NCI-H526 (cell line): ENCODE measurements around the gene IFNAR2.
A peak's percentile ranks its signal among the peaks of the same experiment; 100 is the strongest.
"Not testable (repeated sequence)": the region's sequence is repeated elsewhere in the genome, so short reads cannot be mapped to it uniquely, and the experiment has no call there.

Experiments
- DNase-seq, 2 experiments: peaks; one replicate each; lab custom pipeline; 2025; lab: John Stamatoyannopoulos, UW

IFNAR2 gene

DNA sequence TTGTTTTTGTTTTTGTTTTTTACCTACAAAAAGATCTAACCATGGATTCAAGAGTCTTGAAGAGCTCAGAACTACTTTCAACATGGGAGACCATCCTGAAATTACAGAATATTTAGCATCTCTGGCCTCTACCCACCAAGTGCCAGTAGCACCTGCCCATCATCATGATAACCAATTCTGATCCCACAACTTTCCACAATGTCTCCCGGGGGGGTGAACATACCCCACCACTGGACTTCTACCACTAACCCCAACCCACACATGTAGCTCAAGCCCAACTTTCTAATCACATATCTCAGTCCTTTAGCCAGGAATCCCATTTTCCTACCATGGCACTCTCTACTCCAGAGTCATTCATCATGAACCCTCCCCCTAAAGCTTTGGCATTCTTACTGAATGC is 15.7 kb upstream of the IFNAR2 start:
- DNase-seq: no peak

DNA sequence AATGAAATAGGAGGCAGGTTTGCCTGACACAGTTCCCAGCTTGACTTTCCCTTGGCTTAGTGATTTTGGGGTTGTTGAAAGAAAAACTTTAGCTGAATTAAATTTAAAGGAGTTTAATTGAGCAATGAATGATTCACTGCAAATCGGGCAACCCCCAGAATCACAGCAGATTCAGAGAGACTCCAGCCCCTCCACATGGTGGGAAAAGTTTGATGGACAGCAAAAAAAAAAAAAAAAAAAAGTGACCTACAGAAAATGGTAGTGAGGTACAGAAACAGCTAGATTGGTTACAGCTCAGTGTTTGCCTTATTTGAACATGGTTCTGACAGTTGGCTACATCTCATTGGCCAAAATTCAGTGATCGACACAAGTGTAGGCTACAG is 12.6 kb upstream of the IFNAR2 start:
- no peak for DNase-seq

DNA sequence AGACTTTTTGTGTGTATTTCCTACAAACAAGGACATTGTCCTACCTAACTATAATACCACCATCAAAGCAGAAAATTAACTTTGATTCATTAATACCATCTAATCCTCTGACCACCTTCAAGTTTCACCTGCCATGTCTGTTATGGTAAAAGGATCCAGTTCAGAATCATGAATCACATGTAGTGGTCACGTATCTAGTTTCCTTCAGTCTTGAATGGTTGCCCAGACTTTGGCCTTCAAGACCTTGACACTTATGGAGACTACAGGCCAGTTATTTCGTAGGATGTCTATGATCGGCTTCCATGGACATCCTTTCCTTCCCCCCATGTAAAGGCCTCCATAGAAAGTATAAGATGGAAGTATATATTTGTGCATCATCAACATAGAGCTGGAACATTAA is 10.4 kb upstream of the IFNAR2 start:
- DNase-seq: no peak

GRCh38 chr21:33219954-33220353 is 9.8 kb upstream of the IFNAR2 start:
- no peak for DNase-seq

DNA sequence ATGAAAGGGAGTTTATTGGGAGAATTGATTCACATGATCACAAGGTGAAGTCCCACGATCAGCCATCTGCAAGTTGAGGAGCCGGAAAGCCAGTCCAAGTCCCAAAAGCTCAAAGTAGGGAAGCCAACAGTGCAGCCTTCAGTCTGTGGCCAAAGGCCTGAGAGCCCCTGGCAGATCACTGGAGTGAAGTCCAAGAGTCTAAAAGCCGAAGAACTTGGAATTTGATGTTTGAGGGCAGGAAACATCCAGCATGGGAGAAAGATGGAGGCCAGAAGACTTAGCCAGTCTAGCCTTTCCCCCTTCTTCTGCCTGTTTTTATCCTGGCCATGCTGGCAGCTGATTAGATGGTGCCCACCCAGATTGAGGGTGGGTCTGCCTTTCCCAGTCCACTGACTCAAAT is 4.4 kb upstream of the IFNAR2 start:
- not testable (repeated sequence) for DNase-seq

- no peak for DNase-seq
Measured at GRCh38 chr21:33228455-33228854, 1.3 kb upstream of the IFNAR2 start.

DNA sequence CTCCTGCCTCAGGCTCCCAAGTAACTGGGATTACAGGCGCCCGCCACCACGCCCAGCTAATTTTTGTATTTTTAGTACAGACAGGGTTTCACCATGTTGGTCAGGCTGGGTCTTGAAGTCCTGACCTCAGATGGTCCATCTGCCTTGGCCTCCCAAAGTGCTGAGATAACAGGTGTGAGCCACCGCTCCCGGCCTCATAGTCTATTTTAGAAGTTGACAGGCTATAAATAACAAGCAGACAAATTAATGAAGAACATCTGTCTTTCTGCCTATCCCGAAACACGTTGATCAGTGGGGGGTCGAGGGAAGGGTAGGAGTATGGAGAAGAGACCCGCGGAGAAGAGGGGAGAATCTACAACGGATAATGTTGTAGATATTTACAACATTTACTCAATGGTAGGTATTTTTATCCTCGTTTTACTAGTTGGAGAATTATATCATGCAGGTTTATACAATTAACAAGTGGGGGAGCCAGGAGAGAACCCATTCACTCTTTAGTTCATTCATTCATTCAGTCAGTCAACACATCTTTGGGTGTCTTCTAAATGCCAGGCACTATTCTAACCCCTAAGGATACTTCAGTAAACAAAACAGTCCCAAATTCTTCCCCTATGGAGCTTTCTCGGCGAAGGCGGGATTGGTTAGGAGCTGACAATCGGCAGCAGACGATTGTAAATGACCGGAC is 497 bp upstream of the IFNAR2 start:
- no peak for DNase-seq

DNA sequence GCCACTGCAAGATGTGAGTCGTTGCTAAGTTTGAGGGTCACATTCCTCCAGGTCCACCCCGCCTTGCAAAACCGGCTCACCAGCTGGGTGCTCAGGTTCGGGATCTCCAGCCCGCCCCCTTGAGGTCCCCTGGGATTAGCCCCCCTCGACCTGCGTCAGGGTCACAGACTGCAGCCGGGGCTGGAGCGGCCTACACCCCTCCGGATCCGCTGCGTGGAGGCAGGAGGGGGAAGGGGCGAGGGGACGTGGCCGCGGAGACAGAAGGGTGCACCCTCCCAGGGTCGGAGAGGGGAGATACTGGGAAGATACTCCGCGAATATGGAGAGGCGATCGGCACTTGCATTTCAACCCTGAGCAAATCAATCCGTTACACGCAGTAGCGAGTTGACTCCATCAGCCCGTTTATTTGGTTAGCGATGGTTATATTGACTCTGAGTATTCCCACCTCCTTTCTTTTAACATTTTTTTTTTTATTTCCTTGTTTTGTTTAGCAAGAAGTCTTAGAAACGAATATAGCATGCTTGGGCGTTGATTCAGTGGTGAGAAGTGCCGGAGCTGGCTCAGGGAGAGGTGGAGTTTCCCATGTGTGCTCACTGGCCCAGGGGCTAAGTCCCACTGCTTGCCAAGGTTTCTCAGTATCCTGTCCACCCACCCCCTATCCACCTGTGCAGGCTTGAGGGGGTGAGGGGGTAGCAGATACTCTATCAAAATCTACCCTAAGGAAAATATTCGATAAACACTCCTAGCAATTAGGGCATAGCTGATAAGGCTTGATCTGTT is 997 bp downstream of the IFNAR2 start:
- peak; percentile 33 to 78 for DNase-seq

DNA sequence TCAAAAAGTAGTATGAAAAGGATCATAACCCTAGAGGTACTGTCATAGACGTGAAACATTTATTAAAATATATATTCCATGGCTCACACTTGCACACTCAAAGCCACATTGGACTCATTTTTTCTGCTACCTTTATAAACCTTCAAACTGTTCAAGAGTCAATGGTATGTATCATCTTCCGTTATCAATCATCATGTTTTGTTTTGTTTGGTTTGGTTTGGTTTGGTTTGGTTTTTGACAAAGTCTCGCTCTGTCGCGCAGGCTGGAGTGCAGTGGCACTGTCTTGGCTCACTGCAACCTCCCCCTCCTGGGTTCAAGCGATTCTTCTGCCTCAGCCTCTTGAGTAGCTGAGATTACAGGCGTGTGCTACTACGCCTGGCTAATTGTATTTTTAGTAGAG is 1.8 kb downstream of the IFNAR2 start:
- DNase-seq: no peak

- DNase-seq: no peak
Measured at GRCh38 chr21:33232291-33233034, 2.7 kb downstream of the IFNAR2 start.

DNA sequence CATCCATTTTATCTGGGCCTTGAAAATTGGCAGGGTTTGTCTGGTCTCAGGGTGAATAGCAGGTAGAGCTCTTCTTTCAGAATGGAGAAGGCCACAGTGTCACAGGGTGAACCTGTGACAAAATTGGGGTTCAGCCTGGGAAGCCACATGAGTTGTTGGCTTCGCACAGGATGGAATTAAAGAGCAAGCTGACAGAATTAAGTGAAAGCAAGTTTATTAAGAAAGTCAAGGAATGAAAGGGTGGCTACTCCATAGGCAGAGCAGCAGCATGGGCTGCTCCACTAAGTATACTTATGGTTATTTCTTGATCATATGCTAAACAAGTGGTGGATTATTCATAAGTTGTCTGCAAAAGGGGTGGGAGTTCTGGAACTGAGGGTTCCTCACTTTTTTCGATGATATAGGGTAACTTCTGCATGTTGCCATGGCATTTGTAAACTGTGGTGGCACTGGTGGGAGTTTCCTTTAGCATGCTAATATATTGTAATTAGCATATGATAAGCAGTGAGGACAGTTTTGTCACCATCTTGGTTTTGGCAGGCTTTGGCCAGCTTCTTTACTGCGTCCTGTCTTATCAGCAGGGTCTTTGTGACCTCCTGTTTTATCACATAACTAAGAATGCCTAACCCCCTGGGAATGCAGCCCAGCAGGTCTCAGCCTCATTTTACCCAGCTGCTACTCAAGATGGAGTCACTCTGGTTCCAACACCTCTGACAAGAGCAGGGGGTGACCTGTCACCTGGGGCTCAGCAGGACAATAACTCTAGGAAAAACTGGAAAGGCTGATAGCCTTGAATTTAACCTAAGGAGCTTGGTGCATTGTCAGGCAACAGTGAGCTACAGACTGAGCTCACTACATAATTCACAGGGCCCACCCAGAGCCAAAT is 5.1 kb downstream of the IFNAR2 start:
- DNase-seq: no peak

DNA sequence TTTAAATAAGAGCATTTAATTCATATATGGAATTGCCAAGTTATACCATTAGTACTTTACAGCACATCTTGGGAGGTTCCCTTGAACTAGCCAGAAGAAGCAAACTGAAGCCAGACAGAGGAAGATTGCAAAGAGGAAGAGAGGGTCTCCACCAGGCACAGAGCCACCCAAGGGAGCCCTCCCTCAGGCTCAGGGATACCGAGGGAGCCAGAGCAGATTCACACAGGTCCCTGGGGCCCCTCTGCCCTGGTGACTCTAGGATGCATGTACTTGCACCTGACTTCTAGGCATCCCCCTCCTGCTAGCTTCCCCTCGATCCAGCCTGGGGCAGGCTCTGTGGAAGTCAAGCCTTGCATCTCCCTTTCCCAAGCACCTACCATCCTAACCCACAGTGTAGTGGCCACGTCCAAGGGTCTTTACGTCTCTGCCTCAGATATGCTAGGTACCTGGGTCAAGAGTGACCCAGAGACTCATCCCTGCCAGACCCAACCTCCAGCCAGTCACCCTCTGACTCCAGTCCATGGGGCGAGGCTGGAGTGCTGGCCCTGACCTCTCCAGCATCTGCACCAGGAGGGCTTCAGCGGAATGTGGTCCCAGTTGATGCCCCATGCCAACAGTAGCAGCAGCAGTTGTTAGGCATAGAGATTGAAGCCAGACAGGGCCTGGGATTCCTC is 6.4 kb downstream of the IFNAR2 start:
- no peak for DNase-seq

DNA sequence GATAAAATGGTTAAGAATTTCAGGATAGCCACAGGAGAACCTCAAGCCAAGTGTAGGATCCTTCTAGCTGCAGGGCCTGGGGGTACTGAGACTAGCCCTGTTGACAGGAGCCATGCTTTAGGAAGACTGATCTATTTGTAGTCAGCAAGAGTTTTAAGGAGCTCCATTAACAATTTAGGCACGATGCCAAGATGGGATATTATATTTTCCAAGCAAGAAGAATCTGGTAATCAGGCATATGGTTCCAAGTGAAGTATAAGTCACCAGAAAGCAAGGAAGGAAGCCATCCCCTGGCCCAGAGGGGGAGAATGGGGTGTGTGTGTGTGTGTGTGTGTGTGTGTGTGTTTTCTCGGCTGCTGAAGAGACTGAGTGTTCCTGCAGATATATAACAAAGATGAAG is 7.0 kb downstream of the IFNAR2 start:
- DNase-seq: no peak

- no peak for DNase-seq
Measured at GRCh38 chr21:33237486-33237885, 7.7 kb downstream of the IFNAR2 start.

DNA sequence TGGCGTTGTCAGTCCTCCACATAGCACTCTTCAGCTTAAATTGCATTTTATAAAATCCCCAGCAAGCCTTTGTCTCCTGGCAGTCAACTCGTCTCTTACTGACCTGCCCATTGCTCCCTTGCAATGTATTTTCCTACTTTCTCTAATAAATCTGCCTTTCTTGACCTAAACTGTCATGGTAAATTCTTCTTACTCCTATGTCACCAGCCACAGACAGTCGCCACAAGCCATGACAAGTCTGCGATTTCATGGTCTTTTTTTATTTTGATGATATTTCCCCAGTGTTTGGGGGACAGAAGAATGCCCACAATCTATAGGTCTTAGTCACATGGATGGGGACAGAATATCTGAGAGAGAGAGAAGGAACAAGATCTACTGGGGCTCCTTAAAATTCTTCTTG is 8.4 kb downstream of the IFNAR2 start:
- DNase-seq: no peak

DNA sequence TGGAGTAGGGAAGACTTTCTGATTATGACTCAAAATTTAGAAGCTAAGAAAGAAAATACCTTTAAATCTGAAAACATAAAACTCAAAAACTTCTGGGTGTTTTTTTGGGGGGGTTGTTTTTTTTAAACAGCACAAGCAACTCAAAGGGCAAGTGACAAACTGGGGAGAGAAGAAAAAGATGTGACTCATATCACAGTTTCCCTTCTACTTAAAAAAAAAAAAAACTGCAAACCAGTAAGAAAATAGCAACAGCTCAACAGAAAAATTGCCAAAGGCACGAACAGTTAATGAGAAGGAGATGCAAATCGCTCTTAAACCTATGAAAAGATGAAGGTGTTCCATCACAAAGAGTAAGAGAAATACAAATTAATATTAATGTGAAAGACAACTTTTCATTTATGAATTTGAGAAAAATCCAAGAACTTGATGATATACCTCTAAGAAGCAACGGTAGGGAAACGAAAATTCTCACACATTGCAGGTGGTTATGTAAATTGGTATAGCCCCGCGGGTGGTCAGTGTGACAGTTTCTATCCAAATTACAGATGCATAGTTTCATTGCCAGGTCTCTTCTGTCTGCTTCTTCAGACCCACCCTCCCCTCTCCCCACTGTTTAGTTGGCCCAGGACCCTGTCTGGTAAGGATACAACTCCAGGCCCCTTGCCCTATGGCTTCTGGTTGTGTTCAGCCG is 9.0 kb downstream of the IFNAR2 start:
- DNase-seq: peak; percentile 16 to 44

DNA sequence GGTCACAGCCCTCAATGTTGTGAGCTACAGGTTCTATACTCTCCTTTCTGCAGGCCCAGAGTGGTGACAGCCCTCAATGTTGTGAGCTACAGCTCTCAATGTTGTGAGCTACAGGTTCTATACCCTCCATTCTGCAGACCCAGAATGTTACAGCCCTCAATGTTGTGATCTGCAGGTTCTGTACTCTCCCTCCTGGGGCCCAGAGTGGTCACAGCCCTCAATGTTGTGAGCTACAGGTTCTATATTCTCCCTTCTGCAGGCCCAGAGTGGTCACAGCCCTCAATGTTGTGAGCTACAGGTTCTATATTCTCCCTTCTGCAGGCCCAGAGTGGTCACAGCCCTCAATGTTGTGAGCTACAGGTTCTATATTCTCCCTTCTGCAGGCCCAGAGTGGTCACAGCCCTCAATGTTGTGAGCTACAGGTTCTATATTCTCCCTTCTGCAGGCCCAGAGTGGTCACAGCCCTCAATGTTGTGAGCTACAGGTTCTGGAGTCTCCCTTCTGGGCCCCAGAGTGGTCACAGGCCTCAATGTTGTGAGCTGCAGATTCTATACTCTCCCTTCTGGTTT is 9.9 kb downstream of the IFNAR2 start:
- DNase-seq: not testable (repeated sequence)

- no peak for DNase-seq
Measured at GRCh38 chr21:33240404-33240803, 10.7 kb downstream of the IFNAR2 start.

DNA sequence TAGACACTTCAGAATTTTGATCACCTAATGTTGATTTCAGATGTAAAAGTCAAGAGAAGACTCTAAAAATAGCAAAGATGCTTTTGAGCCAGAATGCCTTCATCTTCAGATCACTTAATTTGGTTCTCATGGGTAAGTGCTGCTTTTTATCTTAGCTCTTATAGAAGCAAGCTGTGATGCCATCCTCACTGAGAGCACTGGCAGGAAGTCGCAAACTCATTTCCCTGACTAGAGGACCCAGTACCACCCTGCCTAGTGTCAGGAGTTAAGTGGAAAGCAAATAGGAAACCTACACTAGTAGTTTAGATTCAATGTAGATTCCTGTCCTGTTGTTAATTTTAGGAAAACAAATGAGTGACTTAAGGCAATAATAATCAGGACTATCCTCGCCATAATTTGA is 12.1 kb downstream of the IFNAR2 start:
- no peak for DNase-seq

DNA sequence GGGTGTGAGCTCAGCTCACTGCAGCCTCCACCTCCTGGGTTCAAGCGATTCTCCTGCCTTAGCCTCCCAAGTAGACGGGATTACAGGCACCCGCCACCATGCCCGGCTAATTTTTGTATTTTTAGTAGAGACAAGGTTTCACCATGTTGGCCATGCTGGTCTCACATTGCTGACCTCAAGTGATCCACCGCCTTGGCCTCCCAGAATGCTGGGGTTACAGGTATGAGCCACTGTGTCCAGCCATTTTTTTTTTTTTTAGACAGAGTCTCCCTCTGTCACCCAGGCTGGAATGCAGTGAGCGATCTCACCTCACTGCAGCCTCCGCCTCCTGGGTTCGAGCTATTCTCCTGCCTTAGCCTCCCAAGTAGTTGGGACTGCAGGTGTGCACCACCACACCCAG is 13.1 kb downstream of the IFNAR2 start:
- not testable (repeated sequence) for DNase-seq
